GDM1 (cell line): ENCODE data around the gene KLK8.
"Not testable (repeated sequence)": the region's sequence is repeated elsewhere in the genome, so short reads cannot be mapped to it uniquely, and the experiment has no call there.

Experiments used
- DNase-seq: peaks from one replicate; lab custom pipeline; 2025; lab: John Stamatoyannopoulos, UW

Gene KLK8

GRCh38 chr19:50983625-50984292, 17.6 kb downstream of the KLK8 start, which contains the start of gene KLK7:
TSS of gene KLK7 (minus strand) at chr19:50983917. CDS start at chr19:50982399, 1,518 bp downstream.
- DNase-seq: no peak

GRCh38 chr19:50982186-50982585, 19.2 kb downstream of the KLK8 start:
- DNase-seq: no peak

- no peak for DNase-seq
Measured at GRCh38 chr19:50981587-50982146, 19.7 kb downstream of the KLK8 start.

- no peak for DNase-seq
Measured at GRCh38 chr19:50980208-50980607, 21.2 kb downstream of the KLK8 start.

- no peak for DNase-seq
Measured at GRCh38 chr19:50979758-50980157, 21.6 kb downstream of the KLK8 start.

GRCh38 chr19:50978772-50979390, 22.5 kb downstream of the KLK8 start:
- DNase-seq: no peak

GRCh38 chr19:50977626-50978025, 23.8 kb downstream of the KLK8 start:
- no peak for DNase-seq

- no peak for DNase-seq
Measured at GRCh38 chr19:50975766-50976165, 25.6 kb downstream of the KLK8 start.

- no peak for DNase-seq
Measured at GRCh38 chr19:50974702-50975556, 26.5 kb downstream of the KLK8 start.

GRCh38 chr19:50972795-50973376, 28.5 kb downstream of the KLK8 start:
- no peak for DNase-seq

- not testable (repeated sequence) for DNase-seq
Measured at GRCh38 chr19:50969810-50970209, 31.6 kb downstream of the KLK8 start.

- DNase-seq: no peak
Measured at GRCh38 chr19:50969413-50969760, 32.0 kb downstream of the KLK8 start, which contains the start of gene KLK6. TSS of gene KLK6 (minus strand) at chr19:50969591. CDS start at chr19:50968104, 1,487 bp downstream.

GRCh38 chr19:50968716-50969412, 32.5 kb downstream of the KLK8 start:
- DNase-seq: no peak

- no peak for DNase-seq
Measured at GRCh38 chr19:50967929-50968715, 33.3 kb downstream of the KLK8 start.

- no peak for DNase-seq
Measured at GRCh38 chr19:50964266-50964665, 37.1 kb downstream of the KLK8 start.

GRCh38 chr19:50963381-50963780, 38.0 kb downstream of the KLK8 start:
- DNase-seq: no peak

- no peak for DNase-seq
Measured at GRCh38 chr19:50962245-50962644, 39.2 kb downstream of the KLK8 start.

GRCh38 chr19:50959731-50960500, 41.5 kb downstream of the KLK8 start:
- DNase-seq: no peak

- DNase-seq: no peak
Measured at GRCh38 chr19:50957587-50957986, 43.8 kb downstream of the KLK8 start.

GRCh38 chr19:50952910-50953309, 48.5 kb downstream of the KLK8 start, which contains the start of gene KLK5:
TSS of gene KLK5 (minus strand) at chr19:50953038. CDS start at chr19:50952657, 381 bp downstream.
- DNase-seq: no peak
